IPS-15b (cell line): ENCODE data around the gene ALDH18A1.
A peak's percentile ranks its signal among the peaks of the same experiment; 100 is the strongest.
"Not testable (repeated sequence)": the region's sequence is repeated elsewhere in the genome, so short reads cannot be mapped to it uniquely, and the experiment has no call there.

Experiments
- H3K27me3 ChIP-seq: one replicate; pipeline ENCODE4 v1.6.1; 2013; ENCODE audit warnings: low read length; ENCODE audit not compliant: control insufficient read depth, insufficient read depth
- H3K36me3 ChIP-seq: one replicate; pipeline ENCODE4 v1.6.1; 2013; ENCODE audit warnings: low read length; ENCODE audit not compliant: control insufficient read depth, insufficient read depth
- H3K4me1 ChIP-seq: one replicate; pipeline ENCODE4 v1.6.1; 2013; ENCODE audit warnings: mild to moderate bottlenecking, low read length; ENCODE audit not compliant: control insufficient read depth, insufficient read depth
- H3K4me3 ChIP-seq: one replicate; pipeline ENCODE4 v1.5.1; 2013; ENCODE audit warnings: low read depth, low read length
- H3K9ac ChIP-seq: one replicate; pipeline ENCODE4 v1.6.1; 2013; ENCODE audit warnings: low read depth, mild to moderate bottlenecking, low read length
- H3K9me3 ChIP-seq: one replicate; pipeline ENCODE4 v1.6.1; 2013; ENCODE audit warnings: mild to moderate bottlenecking, low read length; ENCODE audit not compliant: control insufficient read depth, insufficient read depth

The ALDH18A1 gene

DNA sequence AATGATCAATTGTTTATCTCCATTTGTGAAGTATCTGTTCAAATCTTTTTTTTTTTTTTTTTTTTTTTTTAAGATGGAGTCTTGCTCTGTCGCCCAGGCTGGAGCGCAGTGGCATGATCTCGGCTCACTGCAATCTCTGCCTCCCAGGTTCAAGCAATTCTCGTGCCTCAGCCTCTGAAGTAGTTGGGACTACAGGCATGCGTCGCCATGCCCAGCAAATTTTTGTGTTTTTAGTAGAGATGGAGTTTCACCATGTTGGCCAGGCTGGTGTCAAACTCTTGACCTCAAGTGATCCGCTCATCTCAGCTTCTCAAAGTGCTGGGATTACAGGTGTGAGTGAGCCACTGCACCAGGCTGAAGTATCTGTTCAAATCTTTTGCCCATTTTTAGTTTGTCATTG lies 16.1 kb upstream of the ALDH18A1 start:
- H3K36me3 ChIP-seq, H3K4me1 ChIP-seq, H3K27me3 ChIP-seq, H3K9me3 ChIP-seq, H3K9ac ChIP-seq, H3K4me3 ChIP-seq: not testable (repeated sequence)

DNA sequence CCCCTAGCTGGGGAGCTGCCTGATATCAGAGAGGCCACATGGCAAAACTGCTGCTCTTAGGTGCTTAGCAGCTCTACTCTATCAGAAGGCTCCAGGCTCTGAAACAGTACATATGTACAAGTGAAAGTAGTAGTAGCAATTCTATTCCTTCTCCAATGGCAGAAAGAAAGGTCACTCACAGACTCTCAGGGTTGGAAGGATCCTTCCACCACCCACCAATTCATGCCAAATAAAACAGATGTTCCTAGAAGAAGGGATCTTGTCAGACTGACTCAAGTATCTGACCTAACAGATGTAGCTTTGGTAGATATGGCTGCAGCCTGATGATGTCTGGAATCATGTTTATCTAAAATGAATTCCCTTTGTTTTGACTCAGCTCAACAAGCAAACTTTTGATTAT lies 8.0 kb upstream of the ALDH18A1 start:
- Histone ChIP-seq H3K27me3 (no peaks in the 10 kb centered on the region), H3K9me3 (no peaks in the 10 kb centered on the region), H3K4me1 (no peaks in the 10 kb centered on the region), H3K9ac (no peak overlapping the region), H3K4me3 (no peak overlapping the region), H3K36me3 (no peaks in the 10 kb centered on the region)

GRCh38 chr10:95663496-95663895 lies 7.0 kb upstream of the ALDH18A1 start:
- no peaks in the 10 kb centered on the region for H3K36me3 ChIP-seq
- H3K9me3 ChIP-seq: no peaks in the 10 kb centered on the region
- no peaks in the 10 kb centered on the region for H3K27me3 ChIP-seq
- H3K4me3 ChIP-seq: no peak overlapping the region
- no peaks in the 10 kb centered on the region for H3K4me1 ChIP-seq
- no peak overlapping the region for H3K9ac ChIP-seq

DNA sequence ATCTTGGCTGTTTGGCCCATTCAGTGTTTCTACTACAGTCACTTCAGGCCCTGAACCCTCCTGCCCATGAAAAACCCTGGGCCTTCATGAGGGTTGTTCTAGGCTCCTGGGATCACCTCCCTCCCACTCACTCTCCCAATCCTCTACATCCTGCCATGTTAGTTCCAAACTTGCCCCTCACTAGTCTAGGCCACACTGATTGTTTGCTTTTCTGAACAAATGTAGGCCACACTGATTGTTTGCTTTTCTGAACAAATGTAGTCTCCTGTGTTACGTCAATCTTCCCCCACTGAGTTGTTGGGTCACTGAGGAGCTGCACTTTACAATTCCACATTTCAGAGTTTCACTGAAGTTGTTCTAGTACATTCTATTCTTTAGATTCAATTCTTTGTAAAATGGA lies 5.3 kb upstream of the ALDH18A1 start:
- H3K9me3 ChIP-seq: no peaks in the 10 kb centered on the region
- H3K27me3 ChIP-seq: no peaks in the 10 kb centered on the region
- no peak overlapping the region for H3K9ac ChIP-seq
- H3K36me3 ChIP-seq: no peaks in the 10 kb centered on the region
- no peaks in the 10 kb centered on the region for H3K4me1 ChIP-seq
- H3K4me3 ChIP-seq: no peak overlapping the region

DNA sequence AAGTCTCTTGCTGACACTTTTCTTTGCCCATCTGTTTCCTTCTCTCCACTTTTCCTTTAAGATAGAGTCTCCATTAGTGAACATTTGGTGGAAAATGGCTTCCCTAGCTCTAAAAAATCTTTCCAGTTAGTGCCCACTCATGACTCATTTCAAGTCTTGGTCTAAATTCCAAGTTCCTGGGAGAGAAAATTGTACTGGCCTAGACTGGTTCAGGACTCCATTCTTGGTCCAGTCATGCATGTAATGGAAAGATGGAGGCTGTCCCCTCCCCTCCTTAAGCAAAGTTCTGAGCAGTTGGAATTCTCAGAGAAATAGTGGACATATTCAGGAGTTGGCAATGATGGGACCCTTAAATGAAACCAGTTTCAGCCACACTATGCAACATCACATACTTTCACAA lies 3.8 kb upstream of the ALDH18A1 start:
- Histone ChIP-seq H3K9ac (no peak overlapping the region), H3K9me3 (no peaks in the 10 kb centered on the region), H3K36me3 (peaks cover 2% of the 10 kb centered on the region), H3K4me1 (peaks cover 3% of the 10 kb centered on the region), H3K4me3 (no peak overlapping the region), H3K27me3 (no peaks in the 10 kb centered on the region)

DNA sequence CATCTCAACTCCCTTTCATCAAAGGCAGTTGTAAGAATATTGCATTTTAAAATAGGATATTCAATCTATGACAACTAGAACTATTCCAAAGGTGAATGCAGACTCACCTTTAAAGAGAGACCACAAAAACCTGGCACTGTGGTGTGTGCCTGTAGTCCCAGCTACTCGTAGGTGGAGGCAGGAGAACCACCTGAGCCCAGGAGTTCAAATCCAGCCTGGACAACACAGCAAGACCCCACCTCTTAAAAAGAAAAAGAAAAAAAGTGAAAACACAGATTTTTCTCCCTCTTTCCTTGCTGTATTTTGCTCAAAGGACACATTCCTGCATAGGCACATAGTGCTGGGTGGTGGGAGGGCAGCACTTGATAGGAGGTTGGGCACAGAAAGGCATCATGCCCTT lies 739 bp upstream of the ALDH18A1 start:
- Histone ChIP-seq H3K4me1 (peaks cover 10% of the 10 kb centered on the region), H3K9ac (no peak overlapping the region), H3K4me3 (peak overlapping the region; percentile 90), H3K9me3 (no peaks in the 10 kb centered on the region), H3K36me3 (peaks cover 2% of the 10 kb centered on the region), H3K27me3 (no peaks in the 10 kb centered on the region)

GRCh38 chr10:95655571-95656290 lies 780 bp downstream of the ALDH18A1 start:
- peak overlapping the region; percentile 90 for H3K4me3 ChIP-seq
- H3K9me3 ChIP-seq: no peaks in the 10 kb centered on the region
- peaks cover 8% of the 10 kb centered on the region for H3K36me3 ChIP-seq
- peak overlapping the region; percentile 85 for H3K9ac ChIP-seq
- H3K4me1 ChIP-seq: peaks cover 10% of the 10 kb centered on the region
- no peaks in the 10 kb centered on the region for H3K27me3 ChIP-seq

DNA sequence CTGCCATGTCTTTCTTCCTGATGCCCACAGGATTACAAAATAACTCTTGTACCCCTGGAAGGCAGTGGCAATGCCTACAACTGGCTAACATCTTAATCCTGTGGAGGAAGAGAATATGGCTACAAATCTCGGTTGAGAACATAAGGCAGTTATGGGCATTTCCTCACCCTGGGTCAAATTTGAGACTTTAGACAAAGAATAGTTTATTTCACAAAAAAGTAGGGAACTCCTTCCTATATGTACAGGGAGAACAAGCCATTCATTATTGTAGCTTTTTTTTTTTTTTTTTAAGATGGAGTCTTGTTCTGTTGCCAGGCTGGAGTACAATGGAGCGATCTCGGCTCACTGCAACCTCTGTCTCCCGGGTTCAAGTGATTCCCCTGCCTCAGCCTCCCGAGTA lies 2.6 kb downstream of the ALDH18A1 start:
- Histone ChIP-seq H3K36me3 (peaks cover 8% of the 10 kb centered on the region), H3K9ac (no peak overlapping the region)

DNA sequence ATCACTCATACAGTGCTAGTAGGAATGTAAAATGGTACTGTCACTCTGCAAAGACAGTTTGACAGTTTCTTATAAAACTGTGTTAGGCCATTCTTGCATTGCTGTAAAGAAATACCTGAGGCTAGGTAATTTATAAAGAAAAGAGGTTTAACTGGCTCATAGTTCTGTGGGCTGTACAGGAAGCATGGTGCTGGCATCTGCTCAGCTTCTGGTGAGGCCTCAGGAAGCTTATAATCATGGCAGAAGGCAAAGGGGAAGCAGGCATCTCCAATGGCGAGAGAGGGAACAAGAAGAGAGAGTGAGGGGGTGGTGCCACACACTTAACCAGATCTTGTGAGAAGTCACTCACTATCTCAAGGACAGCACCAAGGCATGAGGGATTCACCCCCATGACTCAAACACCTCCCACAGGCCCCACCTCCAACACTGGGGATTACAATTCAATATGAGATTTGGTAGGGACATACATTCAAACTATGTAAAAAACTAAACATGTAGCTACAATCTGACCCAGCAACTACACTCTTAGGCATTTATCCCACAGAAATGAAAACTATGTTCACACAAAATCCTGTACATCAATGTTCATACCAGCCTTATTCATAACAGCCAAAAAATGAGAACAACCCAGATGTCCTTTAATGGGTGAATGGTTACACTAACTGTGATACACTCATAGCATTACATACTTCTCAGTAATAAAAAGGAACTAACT lies 5.0 kb downstream of the ALDH18A1 start:
- no peak overlapping the region for H3K4me3 ChIP-seq
- no peaks in the 10 kb centered on the region for H3K27me3 ChIP-seq
- no peaks in the 10 kb centered on the region for H3K9me3 ChIP-seq
- H3K9ac ChIP-seq: no peak overlapping the region
- H3K4me1 ChIP-seq: peaks cover 13% of the 10 kb centered on the region
- peaks cover 8% of the 10 kb centered on the region for H3K36me3 ChIP-seq

More for the DNA sequence above, 2.6 kb downstream of the ALDH18A1 start:
- Histone ChIP-seq H3K27me3 (no peaks in the 10 kb centered on the region), H3K4me1 (peaks cover 13% of the 10 kb centered on the region), H3K4me3 (no peak overlapping the region), H3K9me3 (no peaks in the 10 kb centered on the region)

DNA sequence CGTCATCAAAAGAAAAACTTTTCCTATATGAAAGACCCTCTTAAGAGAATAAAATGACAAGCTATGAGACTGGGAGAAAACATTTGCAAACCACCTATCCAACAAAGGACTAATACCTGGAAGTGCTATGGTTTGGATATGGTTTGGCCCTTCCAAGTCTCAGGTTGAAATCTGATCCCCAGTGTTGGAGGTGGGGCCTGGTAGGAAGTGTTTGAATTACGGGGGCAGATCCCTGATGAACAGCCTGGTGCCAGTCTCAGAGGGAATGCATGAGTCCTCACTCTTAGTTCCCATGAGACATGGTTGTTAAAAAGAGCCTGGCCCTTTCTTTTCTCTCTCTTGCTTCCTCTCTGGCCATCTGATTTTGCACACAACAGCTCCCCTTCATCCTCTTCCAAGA lies 6.3 kb downstream of the ALDH18A1 start:
- H3K4me1 ChIP-seq: peaks cover 9% of the 10 kb centered on the region
- no peak overlapping the region for H3K9ac ChIP-seq
- H3K4me3 ChIP-seq: no peak overlapping the region
- no peaks in the 10 kb centered on the region for H3K27me3 ChIP-seq
- peaks cover 9% of the 10 kb centered on the region for H3K36me3 ChIP-seq
- H3K9me3 ChIP-seq: no peaks in the 10 kb centered on the region

DNA sequence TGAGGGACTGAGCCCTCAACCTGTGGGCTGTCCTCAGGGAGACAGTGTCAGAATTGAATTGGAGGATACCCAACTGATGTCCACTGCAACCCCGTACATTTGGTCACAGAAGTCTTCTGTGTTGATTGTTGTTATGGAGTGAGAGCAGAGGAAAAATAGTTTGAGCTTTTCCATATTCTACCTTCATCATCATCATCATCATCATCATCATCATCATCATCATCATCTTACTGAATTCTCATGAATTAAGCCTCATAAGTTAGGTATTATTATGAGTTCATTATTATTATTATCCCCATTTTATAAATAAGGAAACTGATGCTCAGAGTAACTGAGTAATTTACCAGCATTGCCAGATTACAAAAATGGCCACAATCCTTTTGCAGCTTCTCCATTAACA lies 8.4 kb downstream of the ALDH18A1 start:
- Histone ChIP-seq H3K4me3 (no peak overlapping the region), H3K36me3 (peaks cover 9% of the 10 kb centered on the region)

GRCh38 chr10:95646160-95646559 lies 10.4 kb downstream of the ALDH18A1 start:
- no peak overlapping the region for H3K4me3 ChIP-seq
- H3K9ac ChIP-seq: no peak overlapping the region
- H3K4me1 ChIP-seq: peaks cover 3% of the 10 kb centered on the region
- H3K9me3 ChIP-seq: no peaks in the 10 kb centered on the region
- peaks cover 11% of the 10 kb centered on the region for H3K36me3 ChIP-seq
- no peaks in the 10 kb centered on the region for H3K27me3 ChIP-seq

More for the DNA sequence above, 8.4 kb downstream of the ALDH18A1 start:
- no peaks in the 10 kb centered on the region for H3K27me3 ChIP-seq
- H3K9me3 ChIP-seq: no peaks in the 10 kb centered on the region
- H3K4me1 ChIP-seq: peaks cover 3% of the 10 kb centered on the region
- no peak overlapping the region for H3K9ac ChIP-seq
